ENCODE results near the gene CD27. TPM values are rescaled to one million over a fixed set of nuclear protein-coding genes. Genes with fewer than 3 reads are reported as not detected.

The CD27 gene
- total and polyA plus RNA-seq, 2 of the 13 experiments (the other 11 are each of a cell fraction or from before 2014, with no cell fraction given), result 0.12 TPM; not detected in 1

DNA sequence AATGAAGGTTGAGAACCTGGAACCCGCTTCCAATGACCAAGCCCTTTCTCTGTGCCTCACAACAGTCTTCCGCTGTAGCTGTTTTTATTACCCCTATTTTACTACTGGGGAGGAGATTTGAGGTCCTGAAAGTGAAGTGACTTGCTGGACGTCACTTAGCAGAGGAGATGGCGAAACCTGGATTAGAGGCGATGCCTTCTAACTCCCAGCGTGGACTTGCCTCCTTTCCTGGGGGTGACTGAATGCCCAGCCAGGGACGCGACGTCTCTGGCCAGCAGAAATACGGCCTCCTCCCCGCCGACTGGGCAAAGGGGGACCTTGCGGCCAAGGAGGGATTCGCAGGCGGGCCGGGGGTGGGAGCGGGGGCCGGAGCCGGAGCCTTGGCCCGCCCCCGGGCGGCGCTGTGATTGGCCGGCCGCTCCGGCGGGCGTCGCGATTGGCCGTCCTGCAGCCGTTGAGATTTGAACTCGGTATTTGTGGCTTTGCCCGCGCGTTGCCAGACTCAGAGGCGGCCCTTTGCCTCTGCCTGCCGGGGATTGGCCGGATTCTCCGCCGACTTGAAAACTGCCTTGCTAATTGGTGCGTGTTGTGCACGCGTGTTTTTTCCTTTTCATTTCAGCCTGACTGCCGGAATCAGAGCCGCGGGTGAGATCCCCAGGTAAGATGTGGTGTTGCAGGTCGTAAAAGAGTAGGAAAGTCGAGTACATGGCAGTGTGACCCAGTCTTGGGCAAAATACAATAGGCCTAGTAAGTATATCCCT, 48.9 kb downstream of the CD27 start, which contains the start of gene NCAPD2 (continued):
- TF ChIP-seq TBX2 (CRISPR knock-in tag; IDR thresholded peaks at IDR 0.05; ENCODE audit: borderline replicate concordance), result peak; percentile 34; the same call in 1 of the 2 replicates
- TF ChIP-seq, protein P1, sequence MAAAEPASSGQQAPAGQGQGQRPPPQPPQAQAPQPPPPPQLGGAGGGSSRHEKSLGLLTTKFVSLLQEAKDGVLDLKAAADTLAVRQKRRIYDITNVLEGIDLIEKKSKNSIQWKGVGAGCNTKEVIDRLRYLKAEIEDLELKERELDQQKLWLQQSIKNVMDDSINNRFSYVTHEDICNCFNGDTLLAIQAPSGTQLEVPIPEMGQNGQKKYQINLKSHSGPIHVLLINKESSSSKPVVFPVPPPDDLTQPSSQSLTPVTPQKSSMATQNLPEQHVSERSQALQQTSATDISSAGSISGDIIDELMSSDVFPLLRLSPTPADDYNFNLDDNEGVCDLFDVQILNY (CRISPR knock-in tag; conservative IDR thresholded peaks at IDR 0.05), result peak; percentile 83; the same call in 1 of the 2 replicates
- peak; percentile 44 for TF ChIP-seq TEAD3 (CRISPR knock-in tag; optimal IDR thresholded peaks at IDR 0.05; ENCODE audit: borderline replicate concordance)
- no peak for TF ChIP-seq SSRP1 (CRISPR knock-in tag; IDR thresholded peaks at IDR 0.05)
- peak; percentile 78; the same call in 1 of the 2 replicates for TF ChIP-seq POLR2AphosphoS5 (IDR thresholded peaks at IDR 0.05; ENCODE audit: low read depth, low read length)
- TF ChIP-seq ZNF782 (CRISPR knock-in tag; IDR thresholded peaks at IDR 0.05; ENCODE audit: borderline replicate concordance), result no peak
- TF ChIP-seq MYC (CRISPR knock-in tag; IDR thresholded peaks at IDR 0.05; ENCODE audit: borderline replicate concordance), result peak; percentile 91
- TF ChIP-seq MZF1 (CRISPR knock-in tag; IDR thresholded peaks at IDR 0.05; ENCODE audit: borderline replicate concordance), result 0 out of 2 replicates have a peak, but pooled peaks have one; percentile 30
- TF ChIP-seq, protein P2, sequence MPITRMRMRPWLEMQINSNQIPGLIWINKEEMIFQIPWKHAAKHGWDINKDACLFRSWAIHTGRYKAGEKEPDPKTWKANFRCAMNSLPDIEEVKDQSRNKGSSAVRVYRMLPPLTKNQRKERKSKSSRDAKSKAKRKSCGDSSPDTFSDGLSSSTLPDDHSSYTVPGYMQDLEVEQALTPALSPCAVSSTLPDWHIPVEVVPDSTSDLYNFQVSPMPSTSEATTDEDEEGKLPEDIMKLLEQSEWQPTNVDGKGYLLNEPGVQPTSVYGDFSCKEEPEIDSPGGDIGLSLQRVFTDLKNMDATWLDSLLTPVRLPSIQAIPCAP (CRISPR knock-in tag; IDR thresholded peaks at IDR 0.05; ENCODE audit: low read depth), result no peak
- TF ChIP-seq, protein P3, sequence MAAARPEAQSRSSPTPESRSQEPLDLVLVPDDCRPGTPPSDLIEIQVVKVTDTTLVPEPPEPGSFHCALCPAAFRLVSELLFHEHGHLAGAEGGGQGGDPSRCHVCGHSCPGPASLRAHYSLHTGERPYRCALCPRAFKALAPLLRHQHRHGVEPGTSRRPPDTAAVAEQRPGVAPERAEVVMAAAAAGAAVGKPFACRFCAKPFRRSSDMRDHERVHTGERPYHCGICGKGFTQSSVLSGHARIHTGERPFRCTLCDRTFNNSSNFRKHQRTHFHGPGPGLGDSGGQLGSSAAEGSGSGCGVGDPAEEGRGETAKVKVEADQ (CRISPR knock-in tag; IDR thresholded peaks at IDR 0.05; ENCODE audit: borderline replicate concordance), result peak; percentile 56
- 0 out of 2 replicates have a peak, but pooled peaks have one; percentile 21 for TF ChIP-seq NR1H2 (CRISPR knock-in tag; IDR thresholded peaks at IDR 0.05; ENCODE audit: borderline replicate concordance, low read depth)
- TF ChIP-seq, protein P4, sequence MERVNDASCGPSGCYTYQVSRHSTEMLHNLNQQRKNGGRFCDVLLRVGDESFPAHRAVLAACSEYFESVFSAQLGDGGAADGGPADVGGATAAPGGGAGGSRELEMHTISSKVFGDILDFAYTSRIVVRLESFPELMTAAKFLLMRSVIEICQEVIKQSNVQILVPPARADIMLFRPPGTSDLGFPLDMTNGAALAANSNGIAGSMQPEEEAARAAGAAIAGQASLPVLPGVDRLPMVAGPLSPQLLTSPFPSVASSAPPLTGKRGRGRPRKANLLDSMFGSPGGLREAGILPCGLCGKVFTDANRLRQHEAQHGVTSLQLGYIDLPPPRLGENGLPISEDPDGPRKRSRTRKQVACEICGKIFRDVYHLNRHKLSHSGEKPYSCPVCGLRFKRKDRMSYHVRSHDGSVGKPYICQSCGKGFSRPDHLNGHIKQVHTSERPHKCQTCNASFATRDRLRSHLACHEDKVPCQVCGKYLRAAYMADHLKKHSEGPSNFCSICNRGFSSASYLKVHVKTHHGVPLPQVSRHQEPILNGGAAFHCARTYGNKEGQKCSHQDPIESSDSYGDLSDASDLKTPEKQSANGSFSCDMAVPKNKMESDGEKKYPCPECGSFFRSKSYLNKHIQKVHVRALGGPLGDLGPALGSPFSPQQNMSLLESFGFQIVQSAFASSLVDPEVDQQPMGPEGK (CRISPR knock-in tag; IDR thresholded peaks at IDR 0.05), result peak; percentile 44; the same call in 1 of the 2 replicates
- TF ChIP-seq NR2C2 (CRISPR knock-in tag; IDR thresholded peaks at IDR 0.05; ENCODE audit: borderline replicate concordance), result peak; percentile 60; the same call in 1 of the 2 replicates
- peak; percentile 63; the same call in 1 of the 2 replicates for TF ChIP-seq PHF20 (CRISPR knock-in tag; IDR thresholded peaks at IDR 0.05)
- TF ChIP-seq, protein P5, sequence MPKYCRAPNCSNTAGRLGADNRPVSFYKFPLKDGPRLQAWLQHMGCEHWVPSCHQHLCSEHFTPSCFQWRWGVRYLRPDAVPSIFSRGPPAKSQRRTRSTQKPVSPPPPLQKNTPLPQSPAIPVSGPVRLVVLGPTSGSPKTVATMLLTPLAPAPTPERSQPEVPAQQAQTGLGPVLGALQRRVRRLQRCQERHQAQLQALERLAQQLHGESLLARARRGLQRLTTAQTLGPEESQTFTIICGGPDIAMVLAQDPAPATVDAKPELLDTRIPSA (CRISPR knock-in tag; IDR thresholded peaks at IDR 0.05; ENCODE audit: borderline replicate concordance), result 0 out of 2 replicates have a peak, but pooled peaks have one; percentile 37
- TF ChIP-seq, protein P6, sequence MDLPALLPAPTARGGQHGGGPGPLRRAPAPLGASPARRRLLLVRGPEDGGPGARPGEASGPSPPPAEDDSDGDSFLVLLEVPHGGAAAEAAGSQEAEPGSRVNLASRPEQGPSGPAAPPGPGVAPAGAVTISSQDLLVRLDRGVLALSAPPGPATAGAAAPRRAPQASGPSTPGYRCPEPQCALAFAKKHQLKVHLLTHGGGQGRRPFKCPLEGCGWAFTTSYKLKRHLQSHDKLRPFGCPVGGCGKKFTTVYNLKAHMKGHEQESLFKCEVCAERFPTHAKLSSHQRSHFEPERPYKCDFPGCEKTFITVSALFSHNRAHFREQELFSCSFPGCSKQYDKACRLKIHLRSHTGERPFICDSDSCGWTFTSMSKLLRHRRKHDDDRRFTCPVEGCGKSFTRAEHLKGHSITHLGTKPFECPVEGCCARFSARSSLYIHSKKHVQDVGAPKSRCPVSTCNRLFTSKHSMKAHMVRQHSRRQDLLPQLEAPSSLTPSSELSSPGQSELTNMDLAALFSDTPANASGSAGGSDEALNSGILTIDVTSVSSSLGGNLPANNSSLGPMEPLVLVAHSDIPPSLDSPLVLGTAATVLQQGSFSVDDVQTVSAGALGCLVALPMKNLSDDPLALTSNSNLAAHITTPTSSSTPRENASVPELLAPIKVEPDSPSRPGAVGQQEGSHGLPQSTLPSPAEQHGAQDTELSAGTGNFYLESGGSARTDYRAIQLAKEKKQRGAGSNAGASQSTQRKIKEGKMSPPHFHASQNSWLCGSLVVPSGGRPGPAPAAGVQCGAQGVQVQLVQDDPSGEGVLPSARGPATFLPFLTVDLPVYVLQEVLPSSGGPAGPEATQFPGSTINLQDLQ (CRISPR knock-in tag; IDR thresholded peaks at IDR 0.05), result 0 out of 2 replicates have a peak, but pooled peaks have one; percentile 69
- peak; percentile 43; the same call in 1 of the 2 replicates for TF ChIP-seq SATB2 (CRISPR knock-in tag; IDR thresholded peaks at IDR 0.05)
- TF ChIP-seq ZNF558 (CRISPR knock-in tag; IDR thresholded peaks at IDR 0.05; ENCODE audit: borderline replicate concordance), result peak; percentile 44; the same call in 1 of the 2 replicates
- peak; percentile 68; the same call in 1 of the 2 replicates for TF ChIP-seq SIN3A (IDR thresholded peaks at IDR 0.05; ENCODE audit: borderline replicate concordance, low read depth, low read length)
- TF ChIP-seq ZNF451 (CRISPR knock-in tag; IDR thresholded peaks at IDR 0.05), result 0 out of 2 replicates have a peak, but pooled peaks have one; percentile 2
